Endothelial cell of hepatic sinusoid (primary cell): ENCODE data around the gene KLF12.

ENCODE experiments used
- in situ Hi-C: cut with HindIII; loops from 2 replicates; pipeline ENCODE4 v1.10.0; 2017; ENCODE audit warnings: low sequenced_read_pairs

The KLF12 gene

GRCh38 chr13:74104661-74105275 lies 29.4 kb downstream of the KLF12 start:
- in situ Hi-C loops: no loop called here

GRCh38 chr13:74103970-74104555 lies 30.1 kb downstream of the KLF12 start:
- in situ Hi-C loops: no loop called here

- in situ Hi-C loops: no loop called here
Observed at GRCh38 chr13:74103196-74103595, 31.0 kb downstream of the KLF12 start.

GRCh38 chr13:74102691-74103090 lies 31.5 kb downstream of the KLF12 start:
- in situ Hi-C loops: no loop called here

- in situ Hi-C loops: no loop called here
Observed at GRCh38 chr13:74101436-74101835, 32.8 kb downstream of the KLF12 start.

GRCh38 chr13:74098077-74098476 lies 36.1 kb downstream of the KLF12 start:
- in situ Hi-C loops: no loop called here

GRCh38 chr13:74097116-74097515 lies 37.1 kb downstream of the KLF12 start:
- in situ Hi-C loops: no loop called here

- in situ Hi-C loops: no loop called here
Observed at GRCh38 chr13:74093691-74094090, 40.5 kb downstream of the KLF12 start.

GRCh38 chr13:74092711-74093110 lies 41.5 kb downstream of the KLF12 start:
- in situ Hi-C loops: no loop called here

GRCh38 chr13:74090869-74091605 lies 43.2 kb downstream of the KLF12 start:
- in situ Hi-C loops: no loop called here

- in situ Hi-C loops: no loop called here
Observed at GRCh38 chr13:74090397-74090796, 43.8 kb downstream of the KLF12 start.

- in situ Hi-C loops: no loop called here
Observed at GRCh38 chr13:74087357-74087756, 46.8 kb downstream of the KLF12 start.
